Measurements from ENCODE around the gene CENPW.

CENPW gene

DNA sequence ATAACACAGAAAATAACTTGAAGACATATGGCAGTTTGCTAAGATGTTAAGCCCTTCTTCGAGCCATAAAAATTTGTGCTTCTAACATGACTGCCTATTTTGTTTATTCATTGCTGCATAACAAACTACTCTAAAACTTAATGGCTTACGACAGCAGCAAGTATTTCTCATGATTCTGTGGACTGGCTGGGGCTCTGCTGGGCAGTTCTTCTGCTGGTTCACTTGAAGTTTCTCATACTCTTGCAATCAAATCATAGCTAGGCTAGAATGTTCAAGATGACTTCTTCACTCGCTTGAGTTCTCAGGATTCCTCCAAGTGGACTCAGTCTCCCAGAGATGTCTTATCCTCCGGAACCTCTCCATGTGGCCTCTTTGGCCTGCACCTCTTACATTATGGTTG is 33.4 kb downstream of the CENPW start:
- no peak for DNase-seq (ENCODE audit: low read depth)

- no peak for DNase-seq (ENCODE audit: low read depth)
Observed at GRCh38 chr6:126374372-126374771, 34.5 kb downstream of the CENPW start.

- DNase-seq (ENCODE audit: low read depth), result no peak
Observed at GRCh38 chr6:126376682-126377081, 36.8 kb downstream of the CENPW start.

DNA sequence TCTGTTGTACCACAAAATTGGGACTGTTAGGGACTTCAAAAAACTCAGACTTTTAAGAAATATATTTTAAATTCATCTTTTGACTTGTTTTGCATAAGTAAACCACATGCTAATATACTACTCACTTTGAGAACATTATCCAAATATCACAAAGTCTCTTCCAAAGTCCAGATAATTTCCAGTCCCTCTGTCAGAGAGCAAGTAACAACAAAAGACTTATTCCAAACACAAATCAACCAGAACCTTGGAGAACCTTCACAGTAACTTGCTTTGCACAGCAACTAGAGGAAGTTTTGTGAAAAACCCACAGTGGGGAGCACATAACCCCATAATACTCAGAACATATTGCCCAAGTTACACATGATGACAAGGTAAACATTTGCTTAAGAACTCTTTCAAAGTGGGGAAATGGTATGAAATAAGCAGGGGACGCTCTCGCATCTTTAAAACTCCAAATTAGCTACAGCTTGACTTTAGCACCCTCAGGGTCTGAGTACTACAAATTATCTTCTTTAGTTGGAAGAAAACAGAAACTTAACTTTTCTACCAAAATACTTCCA is 37.8 kb downstream of the CENPW start:
- no peak for DNase-seq (ENCODE audit: low read depth)

DNA sequence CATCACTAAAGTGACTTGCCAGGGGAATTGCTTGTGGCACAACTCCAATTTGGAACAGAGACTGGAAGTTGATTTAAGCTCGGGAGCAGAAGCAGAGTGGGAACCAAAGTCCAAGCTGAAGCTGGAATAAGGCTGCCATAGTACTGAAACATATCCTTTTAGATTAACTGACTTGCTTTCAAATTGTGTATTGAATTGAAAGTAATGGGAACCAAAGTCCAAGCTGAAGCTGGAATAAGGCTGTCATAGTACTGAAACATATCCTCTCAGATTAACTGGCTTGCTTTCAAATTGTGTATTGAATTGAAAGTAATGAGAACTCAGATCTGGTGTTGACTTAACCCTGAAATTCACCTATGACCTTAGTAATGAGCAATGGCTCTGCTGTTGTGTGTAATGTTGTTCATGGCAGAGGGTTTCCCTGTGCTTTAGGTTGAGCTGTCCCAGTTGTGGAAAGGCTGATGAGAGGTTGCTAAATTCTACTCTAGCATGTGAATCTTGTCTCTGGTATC is 40.2 kb downstream of the CENPW start:
- DNase-seq (ENCODE audit: low read depth), result no peak

DNA sequence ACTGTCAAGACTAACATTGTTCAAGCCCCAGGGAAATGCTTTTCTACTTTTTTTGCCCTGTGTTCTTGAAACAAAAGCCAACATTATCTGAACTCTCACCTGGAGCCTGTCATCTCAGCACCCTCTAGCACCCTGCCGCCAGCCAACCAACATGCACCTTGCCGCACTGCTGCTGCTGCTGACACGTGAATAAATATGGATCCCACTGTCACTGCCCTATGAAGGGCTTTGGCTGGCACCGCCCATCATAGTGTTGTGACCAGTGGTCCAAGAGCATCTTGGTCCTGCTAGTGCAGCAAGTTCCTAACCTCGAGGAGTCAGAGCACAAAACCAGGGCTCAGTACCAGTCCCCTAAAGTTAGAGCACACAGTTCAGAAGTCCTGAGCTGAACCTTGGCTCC is 41.6 kb downstream of the CENPW start:
- DNase-seq (ENCODE audit: low read depth), result no peak

GRCh38 chr6:126383203-126383602 is 43.3 kb downstream of the CENPW start:
- no peak for DNase-seq (ENCODE audit: low read depth)

GRCh38 chr6:126385536-126385935 is 45.6 kb downstream of the CENPW start:
- DNase-seq (ENCODE audit: low read depth), result no peak

DNA sequence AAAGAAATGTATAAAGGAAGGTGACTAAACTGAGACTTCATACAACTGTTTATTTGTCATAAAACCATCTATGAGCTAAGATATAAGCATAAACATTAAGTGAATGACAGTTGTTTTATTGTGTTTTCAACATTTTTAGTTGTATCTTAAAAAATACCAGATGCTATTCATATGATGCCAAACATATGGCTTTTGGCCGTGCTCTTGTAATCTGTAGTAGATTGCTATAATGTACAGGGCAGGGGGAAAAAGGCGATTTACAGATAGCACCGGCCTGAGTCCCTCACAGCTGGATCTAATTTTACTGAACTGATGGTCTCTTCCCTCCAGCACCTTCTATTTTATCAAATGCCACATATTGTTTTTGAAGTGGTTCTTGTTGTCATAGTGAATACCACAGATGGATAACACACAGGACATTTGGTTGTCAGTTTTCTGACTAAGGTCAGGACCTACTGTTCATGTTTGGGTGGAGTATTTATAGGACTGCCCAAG is 48.2 kb downstream of the CENPW start:
- no peak for DNase-seq (ENCODE audit: low read depth)

GRCh38 chr6:126396131-126396530 is 56.2 kb downstream of the CENPW start:
- no peak for DNase-seq (ENCODE audit: low read depth)

All from activated gamma-delta T cell treated with anti-CD3 and anti-CD28 coated beads, Interleukin-2, amount 50 U/mL, for 16 hours (primary cell).